H1 (cell line): ENCODE measurements around the gene CDK5. TPM values are rescaled to one million over a fixed set of nuclear protein-coding genes. Genes with fewer than 3 reads are reported as not detected.

Experiments
- CTCF ChIA-PET: fragments of 300-600 bp; sonication (Branson Sonifier 250); formaldehyde crosslinking; loops from one replicate; lab custom pipeline; 2021; ENCODE audit not compliant: partially characterized antibody; lab: Charles Lee
- POLR2A ChIA-PET: fragments of 300-600 bp; sonication (Branson Sonifier 250); formaldehyde crosslinking; loops from one replicate; lab custom pipeline; 2021; ENCODE audit warnings: inconsistent platforms; ENCODE audit not compliant: partially characterized antibody; lab: Charles Lee
- DNase-seq, 2 experiments: peaks; one replicate each; pipeline versions ENCODE4 v3.0.0 to v3.0.0-alpha.2; 2010 to 2022; ENCODE audit warnings: low spot score in 2 of 2, low read depth in 1 of 2, mixed read lengths in 1 of 2
- FAIRE-seq: peaks from 2 replicates; lab custom pipeline; 2011; peaks lifted over from hg19 to GRCh38; lab: Jason Lieb, UNC
- H2AFZ ChIP-seq: 2 replicates; pipeline ENCODE4 v1.8.1; 2012; ENCODE audit warnings: low read length, inconsistent platforms
- H2AK5ac ChIP-seq: 2 replicates; pipeline ENCODE4 v1.6.1; 2013; ENCODE audit warnings: low read depth, low read length
- H2BK120ac ChIP-seq: replicated peaks from 2 replicates; pipeline ENCODE3; 2013; ENCODE audit warnings: low read depth, low read length, inconsistent platforms
- H2BK12ac ChIP-seq: 2 replicates; pipeline ENCODE4 v1.6.1; 2013; ENCODE audit warnings: low read depth, low read length
- H2BK15ac ChIP-seq: 2 replicates; pipeline ENCODE4 v1.6.1; 2013; ENCODE audit warnings: low read length
- H2BK20ac ChIP-seq: 2 replicates; pipeline ENCODE4 v1.6.1; 2013; ENCODE audit warnings: low read length
- H2BK5ac ChIP-seq: 2 replicates; pipeline ENCODE4 v1.6.1; 2013; ENCODE audit warnings: low read depth, low read length
- H3K14ac ChIP-seq: 2 replicates; pipeline ENCODE4 v1.6.1; 2013; ENCODE audit warnings: inconsistent platforms; ENCODE audit not compliant: insufficient read length
- H3K18ac ChIP-seq: 2 replicates; pipeline ENCODE4 v1.6.1; 2013; ENCODE audit warnings: low read length; ENCODE audit errors: extremely low read depth
- H3K23ac ChIP-seq: 2 replicates; pipeline ENCODE4 v1.6.1; 2013; ENCODE audit warnings: inconsistent platforms; ENCODE audit not compliant: insufficient read length
- H3K23me2 ChIP-seq: 2 replicates; pipeline ENCODE4 v1.6.1; 2013; ENCODE audit warnings: low read depth, low read length
- H3K27ac ChIP-seq: 2 replicates; pipeline ENCODE4 v1.6.1; 2011; ENCODE audit warnings: low read depth, low read length, inconsistent platforms
- H3K27me3 ChIP-seq, 4 experiments: replicated peaks in 1 of 4; 1 replicate in 1 of 4; 2 replicates in 3 of 4; pipeline versions ENCODE4 v1.6.1 to v1.8.1; 2011 to 2013; ENCODE audit warnings: low read length in 3 of 4, mild to moderate bottlenecking in 3 of 4, inconsistent platforms in 2 of 4, mixed read lengths in 2 of 4, moderate library complexity in 1 of 4; ENCODE audit not compliant: control insufficient read depth in 3 of 4, insufficient read depth in 3 of 4; ENCODE audit errors: extremely low read depth in 1 of 4
- H3K36me3 ChIP-seq, 4 experiments: 2 replicates each; pipeline versions ENCODE4 v1.6.1 to v1.8.1; 2011 to 2013; ENCODE audit warnings: mild to moderate bottlenecking in 4 of 4, low read length in 3 of 4, moderate library complexity in 2 of 4, control low read depth in 1 of 4, inconsistent platforms in 1 of 4; ENCODE audit not compliant: insufficient read depth in 4 of 4, control insufficient read depth in 2 of 4
- H3K4ac ChIP-seq: replicated peaks from 2 replicates; pipeline ENCODE3; 2013; ENCODE audit warnings: low read length, low read depth, mixed read lengths, inconsistent platforms; ENCODE audit not compliant: insufficient read length
- H3K4me1 ChIP-seq, 4 experiments: replicated peaks in 1 of 4; 1 replicate in 1 of 4; 2 replicates in 3 of 4; pipeline versions ENCODE4 v1.6.1 to v1.8.1; 2011 to 2013; ENCODE audit warnings: low read length in 3 of 4, inconsistent platforms in 2 of 4, mixed read lengths in 1 of 4; ENCODE audit not compliant: insufficient read depth in 4 of 4, control insufficient read depth in 3 of 4
- H3K4me2 ChIP-seq, 2 experiments: 2 replicates each; pipeline versions ENCODE4 v1.6.1 to v1.8.1; 2011 to 2013; ENCODE audit warnings: low read depth in 2 of 2, low read length in 2 of 2, control low read depth in 1 of 2, inconsistent platforms in 1 of 2, mild to moderate bottlenecking in 1 of 2; ENCODE audit not compliant: insufficient read depth in 1 of 2
- H3K4me3 ChIP-seq, 4 experiments: fragments of 200-600, 300-600 bp in 1 of 4; sonication (generic), shearing (Covaris generic), sonication (Bioruptor Twin) in 1 of 4; 2 replicates each; pipeline versions ENCODE4 v1.5.1 to v1.8.1; 2011 to 2016; ENCODE audit warnings: low read length in 4 of 4, low read depth in 3 of 4, control low read depth in 2 of 4, inconsistent platforms in 2 of 4, mild to moderate bottlenecking in 2 of 4, mixed read lengths in 1 of 4, moderate library complexity in 1 of 4; ENCODE audit not compliant: insufficient read depth in 2 of 4; ENCODE audit errors: extremely low read depth in 1 of 4
- H3K56ac ChIP-seq: replicated peaks from 2 replicates; pipeline ENCODE3; 2013; ENCODE audit warnings: low read depth, mild to moderate bottlenecking, mixed read lengths, low read length, inconsistent platforms; ENCODE audit not compliant: insufficient read length
- H3K79me1 ChIP-seq: 2 replicates; pipeline ENCODE4 v1.6.1; 2013; ENCODE audit warnings: low read depth, low read length, control low read depth
- H3K79me2 ChIP-seq, 2 experiments: 2 replicates each; pipeline versions ENCODE4 v1.6.1 to v1.8.1; 2012 to 2013; ENCODE audit warnings: low read length in 2 of 2, mild to moderate bottlenecking in 2 of 2, inconsistent platforms in 1 of 2; ENCODE audit not compliant: insufficient read depth in 2 of 2, control insufficient read depth in 1 of 2
- H3K9ac ChIP-seq, 4 experiments: replicated peaks in 1 of 4; 1 replicate in 1 of 4; 2 replicates in 3 of 4; pipeline versions ENCODE4 v1.6.1 to v1.8.1; 2011 to 2013; ENCODE audit warnings: low read depth in 3 of 4, low read length in 3 of 4, control low read depth in 2 of 4, mild to moderate bottlenecking in 2 of 4, moderate library complexity in 2 of 4, inconsistent platforms in 1 of 4; ENCODE audit errors: extremely low read depth in 1 of 4
- H3K9me3 ChIP-seq, 2 experiments: 2 replicates each; pipeline versions ENCODE4 v1.6.1 to v1.8.1; 2012 to 2013; ENCODE audit warnings: mild to moderate bottlenecking in 2 of 2, moderate library complexity in 2 of 2, control low read depth in 1 of 2, inconsistent platforms in 1 of 2, low read depth in 1 of 2, low read length in 1 of 2, mixed read lengths in 1 of 2; ENCODE audit not compliant: insufficient read depth in 2 of 2
- H4K20me1 ChIP-seq, 2 experiments: replicated peaks in 1 of 2; 2 replicates each; pipeline versions ENCODE3 to v1.8.1; 2011 to 2013; ENCODE audit warnings: inconsistent platforms in 2 of 2, low read length in 2 of 2, mild to moderate bottlenecking in 1 of 2; ENCODE audit not compliant: insufficient read depth in 2 of 2, control insufficient read depth in 1 of 2
- H4K5ac ChIP-seq: 2 replicates; pipeline ENCODE4 v1.6.1; 2013; ENCODE audit warnings: low read length, low read depth, mixed read lengths, inconsistent platforms; ENCODE audit not compliant: insufficient read length
- H4K8ac ChIP-seq: 2 replicates; pipeline ENCODE4 v1.8.0; 2013; ENCODE audit warnings: mild to moderate bottlenecking, moderate library complexity, low read length, inconsistent platforms; ENCODE audit not compliant: insufficient read depth; ENCODE audit errors: extremely low read depth
- H4K91ac ChIP-seq: replicated peaks from 2 replicates; pipeline ENCODE3; 2013; ENCODE audit warnings: low read length, mixed read lengths, inconsistent platforms; ENCODE audit not compliant: insufficient read length
- CEBPB ChIP-seq: IDR thresholded peaks from 2 replicates; pipeline ENCODE4 v1.6.1; 2012; ENCODE audit warnings: low read depth, low read length
- CHD1 ChIP-seq: IDR thresholded peaks from 2 replicates; pipeline ENCODE4 v1.6.1; 2012; ENCODE audit warnings: low read depth, low read length, improper control_type of control experiment
- CREB1 ChIP-seq: IDR thresholded peaks from 2 replicates; pipeline ENCODE4 v1.6.1; 2012; ENCODE audit warnings: inconsistent platforms
- EGR1 ChIP-seq: IDR thresholded peaks from 2 replicates; pipeline ENCODE4 v1.6.1; 2011; ENCODE audit warnings: low read depth, low read length, borderline replicate concordance
- EZH2 ChIP-seq: fragments of 200-600 bp; sonication (generic); IDR thresholded peaks from 2 replicates; pipeline ENCODE4 v1.7.1; 2012; ENCODE audit warnings: low read depth, mild to moderate bottlenecking, moderate library complexity, low read length, inconsistent platforms; ENCODE audit not compliant: severe bottlenecking
- HDAC2 ChIP-seq, 2 experiments: fragments of 300-600 bp in 1 of 2; sonication (generic) in 1 of 2; IDR thresholded peaks; 2 replicates each; pipeline ENCODE4 v1.6.1; 2011 to 2012; ENCODE audit warnings: low read depth in 2 of 2, low read length in 2 of 2, mild to moderate bottlenecking in 2 of 2, moderate library complexity in 2 of 2, borderline replicate concordance in 1 of 2, inconsistent platforms in 1 of 2
- JUN ChIP-seq: IDR thresholded peaks from 2 replicates; pipeline ENCODE4 v1.6.1; 2011; ENCODE audit warnings: low read depth, mild to moderate bottlenecking, improper control_type of control experiment, low read length
- RAD21 ChIP-seq, 2 experiments: IDR thresholded peaks in 1 of 2; conservative IDR thresholded peaks in 1 of 2; 2 replicates each; pipeline ENCODE4 v1.6.1; 2011; ENCODE audit warnings: low read depth in 2 of 2, low read length in 2 of 2, improper control_type of control experiment in 1 of 2, inconsistent platforms in 1 of 2, mild to moderate bottlenecking in 1 of 2, moderate library complexity in 1 of 2
- SUZ12 ChIP-seq: fragments of 200-600 bp; sonication (generic); IDR thresholded peaks from 2 replicates; pipeline ENCODE4 v1.6.1; 2012; ENCODE audit warnings: mild to moderate bottlenecking, inconsistent platforms, low read length, moderate library complexity, mixed read lengths
- YY1 ChIP-seq: IDR thresholded peaks from 2 replicates; pipeline ENCODE4 v1.6.1; 2011; ENCODE audit warnings: low read depth, mild to moderate bottlenecking, low read length
- WGBS, 2 experiments: shearing (Covaris generic) in 1 of 2; methylation state at CpG; one replicate each; pipeline versions ENCODE4 v1.1.6 to v1.1.7; 2013 to 2015; ENCODE audit warnings: low lambda C conversion rate in 2 of 2, mixed read lengths in 2 of 2, inconsistent platforms in 1 of 2, low coverage in 1 of 2, missing lambda C conversion rate in 1 of 2; ENCODE audit not compliant: insufficient replicate concordance in 2 of 2, insufficient coverage in 1 of 2, insufficient read length in 1 of 2; ENCODE audit errors: extremely low coverage in 1 of 2, missing lambda C conversion rate in 1 of 2; 5-methylcytosine and 5-hydroxymethylcytosine counted together
- polyA plus RNA-seq, 7 experiments: library from polyadenylated mRNA; depleted of rRNA in 3 of 7; stranded (reverse) in 5 of 7; unstranded in 2 of 7; fragments of >200 nt in 5 of 7; fragments of 200-250 nt in 2 of 7; gene quantifications; 1 replicate in 5 of 7; 2 replicates in 1 of 7; 4 replicates in 1 of 7; pipeline versions ENCODE4 v1.2.1 to v1.2.3, GENCODE V29; 2011 to 2013; ENCODE audit warnings: missing spikeins in 2 of 7, mixed read lengths in 2 of 7
- total RNA-seq: library from RNA; stranded (reverse); fragmentation: NEBNext Ultra II Directional; extraction: Animal tissue kit (Norgen Biotek cat#: 25700); gene quantifications from 2 replicates; pipeline ENCODE4 v1.2.1, GENCODE V29; 2021
- TF ChIP-seq, protein P1 (sequence below): IDR thresholded peaks from 2 replicates; pipeline ENCODE4 v1.6.1; 2012; ENCODE audit warnings: inconsistent platforms
- TF ChIP-seq, protein P2 (sequence below): IDR thresholded peaks from 2 replicates; pipeline ENCODE4 v1.6.1; 2012; ENCODE audit warnings: inconsistent platforms

The CDK5 gene
- total and polyA plus RNA-seq, 2 of the 8 experiments (the other 6 are each of a cell fraction or from before 2014, with no cell fraction given): 22.8 to 37.2 TPM

DNA sequence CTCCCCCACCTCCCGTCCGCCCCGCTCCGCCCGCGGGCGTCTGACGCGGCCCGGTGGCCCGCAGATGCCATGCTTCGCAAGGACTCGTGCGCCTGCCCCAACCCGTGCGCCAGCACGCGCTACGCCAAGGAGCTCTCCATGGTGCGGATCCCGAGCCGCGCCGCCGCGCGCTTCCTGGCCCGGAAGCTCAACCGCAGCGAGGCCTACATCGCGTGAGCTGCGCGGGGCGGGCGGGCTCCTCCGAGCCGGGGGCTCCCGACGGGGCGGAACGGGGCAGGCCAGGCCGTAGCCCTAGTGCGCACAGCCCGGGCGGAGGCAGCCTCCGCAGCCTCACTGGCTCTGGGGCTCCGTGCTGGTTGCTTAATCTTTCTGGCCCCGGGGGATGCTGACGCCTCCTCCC lies 6.6 kb downstream of the CDK5 start:
- no peak overlapping the region for H3K14ac ChIP-seq
- H4K20me1 ChIP-seq: peaks cover 2 to 14% of the 10 kb centered on the region in 2 experiments
- H2AK5ac ChIP-seq: no peak overlapping the region
- no peak overlapping the region for H4K8ac ChIP-seq
- no peak overlapping the region for H3K9ac ChIP-seq
- H3K23me2 ChIP-seq: peaks cover 3% of the 10 kb centered on the region; the same call in 1 of the 2 replicates
- DNase-seq (peak in 1 of 2 experiments; percentile 92), FAIRE-seq (no peak)
- no peak overlapping the region for H3K23ac ChIP-seq
- no peak overlapping the region for H4K5ac ChIP-seq
- H3K79me1 ChIP-seq: no peaks in the 10 kb centered on the region
- peaks cover 4 to 33% (median 26%) of the 10 kb centered on the region in 4 experiments for H3K27me3 ChIP-seq
- H3K36me3 ChIP-seq: no peaks in the 10 kb centered on the region
- no peak overlapping the region for H2BK20ac ChIP-seq
- no peak overlapping the region for H3K27ac ChIP-seq
- no peaks in the 10 kb centered on the region for H3K79me2 ChIP-seq
- H2BK12ac ChIP-seq: no peak overlapping the region
- CTCF ChIA-PET: interaction anchor here (0.6 to 3.6 kb wide), 12 partner anchors 12 to 88 kb away, joined by 3 to 14 read pairs (median 4); no protein-coding TSS in a partner anchor
- no peak overlapping the region for H2BK120ac ChIP-seq
- POLR2A ChIA-PET: interaction anchor here (0.5 to 1.6 kb wide), 6 partner anchors 9 to 212 kb away, joined by 3 to 6 read pairs (median 3); partner anchors contain the start of gene TMUB1
- H3K4me1 ChIP-seq: peaks cover 0 to 8% (median 5%) of the 10 kb centered on the region in 4 experiments; a peak in 3 of 7 replicates
- 5% methylated on average over 24 of the region's 50 CpGs; no CpG with 5 or more reads in 1 of the 2 experiments for WGBS, 2 experiments
- H3K4me3 ChIP-seq: peak overlapping the region in 1 of 4 experiments; percentile 39; a peak in 2 of 8 replicates
- peak overlapping the region; percentile 25 to 73; a peak in 3 of 4 replicates for H3K4me2 ChIP-seq
- H2BK5ac ChIP-seq: no peak overlapping the region
- H3K4ac ChIP-seq: no peak overlapping the region
- H4K91ac ChIP-seq: no peak overlapping the region
- H2AFZ ChIP-seq: no peak overlapping the region
- H3K9me3 ChIP-seq: no peaks in the 10 kb centered on the region
- no peak overlapping the region for H3K18ac ChIP-seq
- no peak overlapping the region for H3K56ac ChIP-seq
- no peak overlapping the region for H2BK15ac ChIP-seq
- no peak for TF ChIP-seq EZH2
- TF ChIP-seq CEBPB: no peak
- TF ChIP-seq SUZ12: 0 out of 2 replicates have a peak, but pooled peaks have one; percentile 15
- TF ChIP-seq HDAC2 (IDR thresholded peaks at IDR 0.05; ENCODE audit: borderline replicate concordance in 1 of 2, low read depth in 2 of 2, low read length in 2 of 2): peak; percentile 60 to 74; a peak in 1 of 4 replicates
- no peak for TF ChIP-seq CHD1
- peak; percentile 40; the same call in 1 of the 2 replicates for TF ChIP-seq EGR1
- 0 out of 2 replicates have a peak, but pooled peaks have one; percentile 58 for TF ChIP-seq YY1
- TF ChIP-seq, protein P1, sequence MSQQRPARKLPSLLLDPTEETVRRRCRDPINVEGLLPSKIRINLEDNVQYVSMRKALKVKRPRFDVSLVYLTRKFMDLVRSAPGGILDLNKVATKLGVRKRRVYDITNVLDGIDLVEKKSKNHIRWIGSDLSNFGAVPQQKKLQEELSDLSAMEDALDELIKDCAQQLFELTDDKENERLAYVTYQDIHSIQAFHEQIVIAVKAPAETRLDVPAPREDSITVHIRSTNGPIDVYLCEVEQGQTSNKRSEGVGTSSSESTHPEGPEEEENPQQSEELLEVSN: peak; percentile 94
- peak; percentile 72; the same call in 1 of the 2 replicates for TF ChIP-seq CREB1
- TF ChIP-seq, protein P2, sequence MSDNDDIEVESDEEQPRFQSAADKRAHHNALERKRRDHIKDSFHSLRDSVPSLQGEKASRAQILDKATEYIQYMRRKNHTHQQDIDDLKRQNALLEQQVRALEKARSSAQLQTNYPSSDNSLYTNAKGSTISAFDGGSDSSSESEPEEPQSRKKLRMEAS: peak; percentile 100
- TF ChIP-seq RAD21 (IDR thresholded peaks at IDR 0.05 in 1 of 2, conservative IDR thresholded peaks at IDR 0.05 in 1 of 2; ENCODE audit: low read depth in 2 of 2, low read length in 2 of 2): peak in 1 of 2 experiments; percentile 20; a peak in 1 of 4 replicates
- no peak for TF ChIP-seq JUN
